ENCODE measurements around the gene EXOC3L2. TPM values are rescaled to one million over a fixed set of nuclear protein-coding genes. Genes with fewer than 3 reads are reported as not detected.

Gene EXOC3L2
- total and polyA plus RNA-seq, 8 donors = 0.85 to 3.3 (median 1.3) TPM

DNA sequence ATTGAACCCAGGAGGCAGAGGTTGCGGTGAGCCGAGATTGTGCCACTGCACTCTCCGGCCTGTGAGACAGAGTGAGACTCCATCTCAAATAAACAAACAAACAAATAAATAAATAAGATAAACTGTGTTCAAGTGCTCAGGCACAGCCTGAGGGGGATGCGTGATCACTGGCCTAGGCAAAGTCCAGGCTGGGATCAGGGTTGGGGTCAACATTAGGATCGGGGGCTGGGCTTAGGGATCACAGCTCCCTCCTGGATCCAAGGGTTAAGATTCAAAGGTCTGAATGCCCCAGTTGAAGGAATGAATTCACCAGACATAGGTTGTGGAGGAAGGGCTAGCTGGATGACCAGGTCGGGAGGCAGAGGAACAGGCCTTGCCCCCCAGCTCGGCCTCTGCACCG is 1.9 kb upstream of the EXOC3L2 start:
- Histone ChIP-seq H3K9me3 (no peaks in the 10 kb centered on the region), H3K27me3 (no peaks in the 10 kb centered on the region), H3K4me3 (no peak overlapping the region), H3K36me3 (no peaks in the 10 kb centered on the region), H3K27ac (no peak overlapping the region), H3K4me1 (peaks cover 5 to 20% of the 10 kb centered on the region in 2 donors)
- ATAC-seq (no peak), DNase-seq (no peak)
- TF ChIP-seq, protein P1, sequence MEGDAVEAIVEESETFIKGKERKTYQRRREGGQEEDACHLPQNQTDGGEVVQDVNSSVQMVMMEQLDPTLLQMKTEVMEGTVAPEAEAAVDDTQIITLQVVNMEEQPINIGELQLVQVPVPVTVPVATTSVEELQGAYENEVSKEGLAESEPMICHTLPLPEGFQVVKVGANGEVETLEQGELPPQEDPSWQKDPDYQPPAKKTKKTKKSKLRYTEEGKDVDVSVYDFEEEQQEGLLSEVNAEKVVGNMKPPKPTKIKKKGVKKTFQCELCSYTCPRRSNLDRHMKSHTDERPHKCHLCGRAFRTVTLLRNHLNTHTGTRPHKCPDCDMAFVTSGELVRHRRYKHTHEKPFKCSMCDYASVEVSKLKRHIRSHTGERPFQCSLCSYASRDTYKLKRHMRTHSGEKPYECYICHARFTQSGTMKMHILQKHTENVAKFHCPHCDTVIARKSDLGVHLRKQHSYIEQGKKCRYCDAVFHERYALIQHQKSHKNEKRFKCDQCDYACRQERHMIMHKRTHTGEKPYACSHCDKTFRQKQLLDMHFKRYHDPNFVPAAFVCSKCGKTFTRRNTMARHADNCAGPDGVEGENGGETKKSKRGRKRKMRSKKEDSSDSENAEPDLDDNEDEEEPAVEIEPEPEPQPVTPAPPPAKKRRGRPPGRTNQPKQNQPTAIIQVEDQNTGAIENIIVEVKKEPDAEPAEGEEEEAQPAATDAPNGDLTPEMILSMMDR (IDR thresholded peaks at IDR 0.05) = no peak
- intact Hi-C loops (cut with DNase I) = loop anchor here in 1 of 2 donors (5.0 kb wide), 1 partner anchor 45 kb away; no protein-coding TSS in a partner anchor

DNA sequence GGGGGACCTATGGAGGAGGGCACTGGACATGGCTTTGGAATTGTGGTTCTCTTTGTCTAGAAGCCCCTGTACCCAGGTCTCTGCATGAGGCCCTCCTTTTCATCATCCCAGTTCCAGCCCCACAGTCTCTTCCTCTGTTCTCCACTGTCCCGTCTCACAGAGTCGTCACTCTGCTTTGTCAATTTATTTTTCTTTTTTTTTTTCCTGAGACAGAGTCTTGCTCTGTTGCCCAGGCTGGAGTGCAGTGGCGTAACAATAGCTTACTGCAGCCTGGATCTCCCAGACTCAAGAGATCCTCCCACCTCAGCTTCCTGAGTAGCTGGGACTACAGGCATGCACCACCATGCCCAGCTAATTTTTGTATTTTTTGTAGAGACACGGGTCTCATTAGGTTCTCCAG is 619 bp upstream of the EXOC3L2 start:
- no peak for ATAC-seq
- no peak overlapping the region for H3K4me3 ChIP-seq
- DNase-seq = no peak
- intact Hi-C loops (cut with DNase I) = loop anchor here in 1 of 2 donors (5.0 kb wide), 1 partner anchor 44 kb away; no protein-coding TSS in a partner anchor
- H3K36me3 ChIP-seq = no peaks in the 10 kb centered on the region
- H3K4me1 ChIP-seq = peaks cover 5 to 15% of the 10 kb centered on the region in 2 donors
- H3K9me3 ChIP-seq = no peaks in the 10 kb centered on the region
- H3K27ac ChIP-seq = peak overlapping the region; percentile 33 to 41
- H3K27me3 ChIP-seq = no peaks in the 10 kb centered on the region
- TF ChIP-seq, protein P1 (IDR thresholded peaks at IDR 0.05) = no peak

DNA sequence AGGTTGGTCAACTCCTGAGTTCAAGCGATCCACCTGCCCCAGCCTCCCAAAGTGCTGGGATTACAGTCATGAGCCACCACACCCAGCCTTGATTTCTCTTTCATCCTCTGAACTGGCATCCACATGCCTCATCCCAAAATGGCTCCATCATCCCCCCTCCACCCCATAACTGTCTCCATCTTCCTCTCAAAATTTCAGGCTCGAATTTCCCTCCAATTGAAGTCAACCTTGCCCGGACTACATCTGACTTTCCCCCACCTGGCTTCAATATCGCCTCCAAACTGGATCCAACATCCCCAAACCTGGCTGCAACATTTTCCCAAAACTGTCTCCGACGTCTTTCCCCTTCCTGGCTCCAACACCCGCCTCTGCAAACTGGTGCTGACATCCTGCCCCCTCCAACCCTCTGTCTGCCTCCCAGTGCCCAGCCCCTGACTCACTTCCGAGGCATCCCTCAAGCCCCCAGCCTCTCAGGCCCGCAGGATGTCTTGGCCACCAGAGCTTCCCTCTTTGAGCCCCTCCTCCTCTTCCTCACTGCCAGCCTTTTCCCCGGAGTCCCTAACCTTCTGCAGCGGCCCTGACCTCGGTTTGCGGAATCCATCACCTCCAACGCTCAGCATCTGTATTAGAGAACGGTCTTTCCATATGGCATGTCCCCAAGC is 943 bp downstream of the EXOC3L2 start:
- peaks cover 0 to 7% of the 10 kb centered on the region in 2 donors for H3K4me1 ChIP-seq
- no peak for ATAC-seq
- no peaks in the 10 kb centered on the region for H3K36me3 ChIP-seq
- intact Hi-C loops (cut with DNase I) = no loop called here
- H3K27ac ChIP-seq = no peak overlapping the region
- peak overlapping the region in 1 of 2 donors; percentile 21 for H3K4me3 ChIP-seq
- H3K9me3 ChIP-seq = no peaks in the 10 kb centered on the region
- H3K27me3 ChIP-seq = no peaks in the 10 kb centered on the region
- no peak for DNase-seq
- TF ChIP-seq, protein P1 (IDR thresholded peaks at IDR 0.05) = no peak

DNA sequence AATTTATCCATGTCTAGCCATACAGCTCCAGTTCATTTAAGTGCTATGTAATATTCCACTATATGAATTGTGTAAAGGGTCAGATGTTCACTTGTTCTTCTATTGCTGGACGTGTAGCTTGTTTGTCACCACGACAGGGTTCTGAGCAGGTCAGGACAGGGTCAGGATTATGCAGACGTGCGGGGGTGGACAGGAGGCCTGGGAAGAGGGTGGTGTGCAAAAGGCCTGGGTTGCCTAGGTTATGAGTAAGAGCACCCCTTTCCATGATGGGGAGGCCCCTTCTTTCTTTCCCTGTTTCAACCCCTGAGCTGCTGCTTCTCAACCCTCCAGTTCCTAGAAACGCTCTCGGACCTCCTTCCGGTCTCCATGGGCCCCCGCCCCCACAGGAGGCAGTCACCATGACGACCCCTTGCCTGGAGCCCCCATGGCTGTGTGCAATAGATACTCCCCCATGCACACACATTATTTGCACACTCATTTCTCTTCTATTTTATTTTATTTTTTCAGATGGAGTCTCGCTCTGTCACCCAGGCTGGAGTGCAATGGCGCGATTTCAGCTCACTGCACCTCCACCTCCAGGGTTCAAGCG is 2.0 kb downstream of the EXOC3L2 start:
- intact Hi-C loops (cut with DNase I) = no loop called here
- H3K27me3 ChIP-seq = peaks cover 0 to 4% of the 10 kb centered on the region in 2 donors
- peaks cover 0 to 7% of the 10 kb centered on the region in 2 donors for H3K4me1 ChIP-seq
- H3K36me3 ChIP-seq = no peaks in the 10 kb centered on the region
- H3K9me3 ChIP-seq = no peaks in the 10 kb centered on the region
- no peak overlapping the region for H3K27ac ChIP-seq
- TF ChIP-seq, protein P1 (IDR thresholded peaks at IDR 0.05) = no peak
- no peak for ATAC-seq
- H3K4me3 ChIP-seq = no peak overlapping the region
- no peak for DNase-seq

DNA sequence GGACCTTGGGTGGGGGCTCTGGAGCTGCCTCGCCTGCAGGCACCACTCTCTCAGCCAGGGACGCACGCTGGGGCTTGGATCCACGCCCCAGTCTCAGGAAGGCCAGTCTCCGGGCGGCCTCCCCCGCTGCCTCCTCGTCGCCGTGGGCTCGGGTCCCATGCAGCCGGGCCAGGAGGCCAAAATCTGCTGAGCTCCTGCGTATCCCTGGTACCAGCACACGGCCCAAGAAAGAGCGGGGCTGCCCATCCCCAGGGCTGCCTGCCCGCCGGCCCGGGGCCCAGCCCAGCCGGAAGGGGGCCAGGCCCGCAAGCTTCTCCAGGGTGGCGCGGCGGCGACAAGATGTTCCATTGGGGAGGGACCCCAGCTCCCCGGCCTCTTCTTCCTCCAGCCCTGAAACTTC is 6.7 kb downstream of the EXOC3L2 start:
- Histone ChIP-seq H3K9me3 (no peaks in the 10 kb centered on the region), H3K4me1 (no peaks in the 10 kb centered on the region), H3K4me3 (no peak overlapping the region), H3K27ac (no peak overlapping the region), H3K36me3 (no peaks in the 10 kb centered on the region), H3K27me3 (peaks cover 17 to 33% of the 10 kb centered on the region in 2 donors)
- DNase-seq (no peak), ATAC-seq (no peak)
- intact Hi-C loops (cut with DNase I) = no loop called here
- TF ChIP-seq, protein P1 (IDR thresholded peaks at IDR 0.05) = no peak

Data from left lung (tissue), 10 donors.